HG03520 (cell line): ENCODE results near the gene ANGPTL7.
"Not testable (repeated sequence)": the region's sequence is repeated elsewhere in the genome, so short reads cannot be mapped to it uniquely, and the experiment has no call there.

Source experiments
- ATAC-seq: cut with Tn5 transposase; IDR thresholded peaks from one replicate; pipeline ENCODE4 v1.9.1; 2021; ENCODE audit warnings: mild to moderate bottlenecking, moderate library complexity; ENCODE audit not compliant: unreplicated experiment

Gene ANGPTL7

GRCh38 chr1:11188858-11189451 is at the start of gene ANGPTL7:
Gene ANGPTL7 (plus strand): TSS chr1:11189355. CDS start chr1:11189580, 225 bp downstream.
- ATAC-seq, result no peak

- no peak for ATAC-seq
These were observed 46.4 kb upstream of the ANGPTL7 start for GRCh38 chr1:11142618-11143391.

- ATAC-seq, result no peak
These were observed 45.8 kb upstream of the ANGPTL7 start for GRCh38 chr1:11143401-11143800.

GRCh38 chr1:11143907-11144306 is 45.2 kb upstream of the ANGPTL7 start:
- ATAC-seq, result no peak

DNA sequence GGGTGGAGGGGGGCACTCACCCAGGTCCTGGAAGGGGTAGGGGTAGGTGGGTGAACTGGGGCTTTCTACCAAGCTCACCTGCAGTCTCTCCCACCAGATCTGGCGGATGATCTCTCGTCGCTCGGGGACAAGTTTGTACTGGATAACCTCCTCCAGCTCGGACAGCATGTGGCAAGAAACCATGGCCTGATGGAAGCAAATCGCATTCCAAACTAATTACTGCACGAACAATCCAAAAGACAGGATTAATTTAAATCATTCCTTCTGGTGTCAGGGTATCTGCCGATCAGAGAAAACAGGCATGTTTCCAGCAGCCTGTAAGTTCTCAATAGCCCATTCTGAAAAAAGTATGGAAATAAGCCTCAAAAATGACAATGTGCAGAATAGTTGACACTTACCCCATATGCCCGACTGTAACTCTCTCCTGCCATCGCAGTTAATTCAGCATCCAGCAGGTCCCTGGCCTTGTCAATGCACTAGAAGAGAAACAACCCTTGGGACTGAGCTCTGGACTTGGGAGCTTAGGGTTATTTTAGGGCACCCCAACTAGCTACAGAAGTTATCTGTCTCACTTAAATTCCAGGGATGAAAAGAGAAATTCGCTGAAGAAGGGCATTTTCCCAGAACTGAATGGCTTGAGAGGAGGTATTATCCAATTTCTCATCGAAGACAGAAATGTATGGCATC is 44.4 kb upstream of the ANGPTL7 start:
- no peak for ATAC-seq

DNA sequence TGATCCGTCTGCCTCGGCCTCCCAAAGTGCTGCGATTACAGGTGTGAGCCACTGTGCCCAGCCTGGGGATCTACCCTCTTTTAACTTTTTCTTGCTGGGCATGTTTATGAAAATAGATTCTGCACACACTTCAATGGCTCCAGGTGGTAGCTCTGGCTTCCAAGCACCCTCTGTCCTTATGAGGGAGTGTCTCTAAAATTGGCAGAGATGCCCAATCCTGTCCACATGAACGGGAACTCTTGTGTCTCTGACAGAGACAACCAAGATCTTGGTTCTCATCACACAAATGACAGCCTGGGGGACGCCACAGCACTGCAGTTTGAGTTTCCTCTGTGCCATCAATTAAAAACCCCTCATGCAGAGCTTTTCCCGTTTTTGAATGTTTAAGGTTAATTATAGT is 43.4 kb upstream of the ANGPTL7 start:
- ATAC-seq, result no peak

GRCh38 chr1:11147197-11147770 is 41.9 kb upstream of the ANGPTL7 start:
- ATAC-seq, result no peak

DNA sequence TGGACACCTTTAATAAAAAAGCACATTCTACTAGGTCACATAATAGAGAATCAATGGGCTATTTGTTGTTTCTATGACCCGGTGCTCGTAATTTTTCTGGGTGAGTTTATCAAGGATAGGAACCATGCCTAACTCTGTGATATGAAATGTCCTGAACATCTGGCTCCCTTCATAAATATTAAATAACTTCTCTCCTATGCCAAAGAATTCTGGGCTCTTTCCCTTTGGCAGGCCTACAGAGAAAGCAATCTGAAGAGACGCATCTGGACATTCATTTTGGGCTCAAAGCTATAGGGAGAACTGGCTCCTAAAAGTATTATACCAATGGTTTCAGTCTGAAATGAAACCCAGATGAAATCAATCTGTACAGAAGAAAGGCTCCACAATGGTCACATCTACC is 38.8 kb upstream of the ANGPTL7 start:
- ATAC-seq, result no peak

DNA sequence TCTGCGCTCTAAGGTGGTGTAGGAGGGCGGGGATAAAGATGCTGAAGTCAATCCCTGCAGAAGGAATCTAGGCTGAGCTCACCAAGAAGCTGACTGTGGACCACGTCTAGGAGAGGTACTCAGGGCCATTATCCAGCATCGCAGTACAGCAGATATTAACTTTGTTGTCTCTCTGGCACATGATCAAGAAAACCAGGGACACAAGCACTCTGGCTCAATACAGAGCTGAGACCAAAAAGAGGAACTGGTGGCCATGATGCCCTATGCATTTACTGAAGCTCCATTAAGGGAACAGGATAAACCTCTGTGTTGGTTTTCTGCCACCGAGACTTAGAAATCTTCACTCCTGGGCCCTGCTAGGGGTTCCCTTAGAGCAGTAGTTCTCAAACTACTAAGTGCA is 38.0 kb upstream of the ANGPTL7 start:
- no peak for ATAC-seq

- no peak for ATAC-seq
These were observed 37.1 kb upstream of the ANGPTL7 start for GRCh38 chr1:11151826-11152612.

DNA sequence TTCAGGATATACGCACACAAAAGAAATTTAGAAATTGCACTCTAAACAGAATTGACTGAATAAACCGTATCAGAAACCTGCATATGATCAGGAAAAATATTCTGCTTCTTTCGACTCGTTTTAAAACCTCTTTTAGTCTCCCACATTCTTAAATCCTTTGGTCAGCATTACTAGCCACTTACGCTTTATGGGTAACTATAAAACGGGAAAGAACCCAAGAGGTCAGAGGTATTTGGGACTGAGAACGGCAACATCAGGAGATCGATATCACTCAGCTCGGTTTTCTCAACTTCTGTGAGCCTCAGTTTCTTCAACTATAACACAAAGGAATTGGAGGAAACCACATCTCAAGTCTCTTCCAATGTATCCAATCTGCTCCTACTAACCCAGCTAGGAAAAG is 36.4 kb upstream of the ANGPTL7 start:
- ATAC-seq, result no peak

GRCh38 chr1:11153184-11153583 is 36.0 kb upstream of the ANGPTL7 start:
- ATAC-seq, result no peak

- no peak for ATAC-seq
These were observed 32.7 kb upstream of the ANGPTL7 start for GRCh38 chr1:11156441-11156840.

DNA sequence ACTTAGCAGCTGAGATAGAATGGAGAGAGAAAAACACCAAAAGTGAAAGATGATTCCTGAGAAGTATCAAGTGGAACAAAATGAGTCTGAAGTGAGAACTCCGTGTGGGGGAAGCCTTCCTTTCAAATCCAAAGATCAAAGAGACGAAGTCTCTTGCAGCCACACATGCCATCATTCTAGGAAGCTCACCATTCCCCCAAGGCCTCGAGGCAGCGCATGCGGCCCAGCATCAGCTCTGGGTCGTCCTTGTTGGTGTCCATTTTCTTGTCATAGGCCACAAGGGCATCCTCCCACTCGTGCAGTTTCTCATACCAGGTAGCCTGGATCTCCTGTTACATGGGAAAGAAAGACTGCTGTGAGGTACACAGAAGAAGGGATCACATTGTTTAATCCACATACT is 32.2 kb upstream of the ANGPTL7 start:
- ATAC-seq, result no peak

DNA sequence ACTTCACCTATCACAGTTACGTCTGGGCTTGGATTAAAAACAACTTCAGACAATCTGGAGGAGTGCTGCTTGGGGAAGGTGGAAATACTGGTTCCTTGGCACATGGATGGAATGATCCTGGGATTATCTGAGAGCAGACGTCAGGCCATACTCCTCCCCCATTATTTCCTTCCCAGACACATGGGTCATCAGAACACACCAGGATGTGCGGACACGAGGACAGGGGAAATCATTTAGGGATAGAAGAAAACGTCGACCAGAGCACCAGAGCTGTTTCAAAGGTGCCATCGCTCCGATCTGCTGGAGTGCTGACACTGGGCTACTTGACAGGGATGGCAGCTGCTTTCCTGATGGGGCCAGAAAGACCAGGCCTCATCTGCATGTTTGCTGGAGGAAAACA is 31.8 kb upstream of the ANGPTL7 start:
- no peak for ATAC-seq

GRCh38 chr1:11157867-11158266 is 31.3 kb upstream of the ANGPTL7 start:
- no peak for ATAC-seq

DNA sequence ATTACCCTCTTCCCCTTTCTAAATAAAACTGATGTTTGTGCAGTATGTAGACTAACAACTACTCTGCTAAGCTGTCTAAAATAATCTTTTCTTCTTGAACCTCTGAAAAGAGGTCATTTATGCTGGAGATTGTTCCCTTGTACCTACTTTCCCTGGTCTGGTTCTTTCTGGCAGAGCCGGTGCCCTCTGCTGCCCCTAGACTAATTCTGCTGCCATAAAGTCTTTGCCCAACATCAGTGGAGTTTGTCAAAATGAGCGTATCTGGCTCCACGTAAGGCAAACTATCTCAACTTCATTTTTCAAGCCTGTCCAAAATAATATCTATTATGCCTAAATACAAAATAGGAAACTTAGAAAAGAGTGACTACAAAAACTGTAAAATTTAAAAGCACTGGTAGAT is 30.9 kb upstream of the ANGPTL7 start:
- ATAC-seq, result no peak

DNA sequence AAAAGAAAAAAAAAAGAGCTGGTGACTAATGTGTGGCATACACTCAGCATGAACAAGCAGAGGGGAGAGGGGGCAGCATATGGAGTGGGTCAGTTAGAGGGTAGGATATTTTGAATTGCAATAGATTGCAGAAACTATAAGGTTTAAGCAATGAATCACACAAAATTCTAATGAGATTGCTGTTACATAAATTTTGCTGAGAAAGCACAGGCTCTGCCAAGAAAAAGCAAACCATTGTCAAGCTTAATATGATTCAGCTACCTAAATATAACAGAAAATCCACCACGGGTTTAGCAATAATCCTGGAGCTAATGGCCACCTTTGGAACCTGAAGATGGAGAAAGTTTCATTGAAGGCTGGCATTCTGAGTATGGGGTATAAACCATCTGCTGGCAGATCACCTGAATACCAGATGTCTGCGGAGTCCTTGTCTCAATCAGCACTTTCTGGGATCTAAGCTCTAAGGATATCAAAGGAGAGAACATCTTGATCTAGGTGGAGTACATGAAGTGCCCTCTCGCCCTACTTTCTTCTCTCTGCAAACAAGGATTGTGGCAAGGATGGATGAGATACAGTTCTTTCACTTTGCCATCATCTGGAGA is 30.3 kb upstream of the ANGPTL7 start:
- ATAC-seq, result no peak

- ATAC-seq, result not testable (repeated sequence)
These were observed 26.4 kb upstream of the ANGPTL7 start for GRCh38 chr1:11162752-11163151.

DNA sequence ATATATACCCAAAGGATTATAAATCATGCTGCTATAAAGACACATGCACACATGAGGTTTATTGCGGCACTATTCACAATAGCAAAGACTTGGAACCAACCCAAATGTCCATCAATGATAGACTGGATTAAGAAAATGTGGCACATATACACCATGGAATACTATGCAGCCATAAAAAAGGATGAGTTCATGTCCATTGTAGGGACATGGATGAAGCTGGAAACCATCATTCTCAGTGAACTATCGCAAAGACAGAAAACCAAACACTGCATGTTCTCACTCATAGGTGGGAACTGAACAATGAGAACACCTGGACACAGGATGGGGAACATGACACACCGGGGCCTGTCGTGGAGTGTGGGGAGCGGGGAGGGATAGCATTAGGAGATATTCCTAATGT is 22.4 kb upstream of the ANGPTL7 start:
- ATAC-seq, result not testable (repeated sequence)

DNA sequence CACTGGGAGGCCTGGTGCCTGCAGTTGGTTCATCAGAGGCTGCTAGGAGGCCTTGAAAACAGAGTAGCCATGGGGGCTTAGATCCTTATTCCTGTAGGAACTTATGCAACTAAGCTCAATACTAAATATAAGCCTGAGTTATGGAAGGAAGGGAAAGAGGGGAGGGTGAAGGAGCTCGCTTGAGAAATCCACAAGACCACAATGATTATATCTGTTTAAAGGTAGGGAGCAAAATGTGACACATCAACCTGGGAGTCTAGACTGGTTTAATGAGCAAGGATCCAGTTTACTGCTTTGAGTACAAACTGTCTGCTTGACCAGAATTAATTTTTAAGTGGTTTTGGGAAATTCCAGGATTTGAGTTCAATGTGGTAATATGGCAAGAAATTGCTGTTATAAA is 20.4 kb upstream of the ANGPTL7 start:
- ATAC-seq, result no peak
